PC-3 (cell line): ENCODE results near the gene FCHO1. TPM values are rescaled to one million over a fixed set of nuclear protein-coding genes. Genes with fewer than 3 reads are reported as not detected.

Experiments used
- ATAC-seq: fragments of 200-7000 bp; cut with Tn5 transposase; 2 replicates; pipeline ENCODE4 v1.9.1; 2020; ENCODE audit warnings: mild to moderate bottlenecking, moderate library complexity
- BruUV-seq: library from RNA; stranded (reverse); fragments of 400-500 nt; replicated peaks from 2 replicates; lab custom pipeline; 2021; lab: Mats Ljungman, UMichigan
- CTCF ChIA-PET: fragments of 300-600 bp; sonication (Branson Sonifier 250); formaldehyde crosslinking; loops from one replicate; lab custom pipeline; 2022; ENCODE audit warnings: antibody characterized with exemption; lab: Charles Lee
- POLR2A ChIA-PET: fragments of 300-600 bp; sonication (Branson Sonifier 250); formaldehyde crosslinking; loops from one replicate; lab custom pipeline; 2022; ENCODE audit warnings: antibody characterized with exemption; ENCODE audit not compliant: unreplicated experiment; lab: Charles Lee
- DNase-seq: peaks from one replicate; pipeline ENCODE4 v3.0.0-alpha.2; 2015
- H2AFZ ChIP-seq: fragments of 300-600 bp; sonication (generic); 2 replicates; pipeline ENCODE4 v1.6.0; 2016; ENCODE audit warnings: antibody characterized with exemption, low read length
- H3F3A ChIP-seq: fragments of 300-600 bp; sonication (generic); one replicate; pipeline ENCODE4 v1.6.0; 2017; ENCODE audit warnings: antibody characterized with exemption, low read length, control low read depth, mild to moderate bottlenecking; ENCODE audit not compliant: unreplicated experiment
- H3K27ac ChIP-seq: fragments of 300-600 bp; sonication (generic); 2 replicates; pipeline ENCODE4 v1.5.1; 2016; ENCODE audit warnings: mild to moderate bottlenecking, low read length
- H3K27me3 ChIP-seq: fragments of 300-600 bp; sonication (generic); 2 replicates; pipeline ENCODE4 v1.6.1; 2016; ENCODE audit warnings: low read length, mixed read lengths
- H3K36me3 ChIP-seq: fragments of 300-600 bp; sonication (generic); 2 replicates; pipeline ENCODE4 v1.6.1; 2016; ENCODE audit warnings: low read depth, mixed run types, low read length, mixed read lengths
- H3K4me1 ChIP-seq: fragments of 300-600 bp; sonication (generic); 2 replicates; pipeline ENCODE4 v1.5.1; 2016; ENCODE audit warnings: low read length; ENCODE audit not compliant: insufficient read depth
- H3K4me2 ChIP-seq: fragments of 300-600 bp; sonication (generic); 2 replicates; pipeline ENCODE4 v1.6.0; 2016; ENCODE audit warnings: low read length
- H3K4me3 ChIP-seq: fragments of 300-600 bp; sonication (generic); 2 replicates; pipeline ENCODE4 v1.5.1; 2016; ENCODE audit warnings: mild to moderate bottlenecking, low read length, mixed read lengths
- H3K79me2 ChIP-seq: fragments of 300-600 bp; sonication (generic); 2 replicates; pipeline ENCODE4 v1.6.1; 2017; ENCODE audit warnings: low read length, mixed read lengths
- H3K9ac ChIP-seq: fragments of 300-600 bp; sonication (generic); 2 replicates; pipeline ENCODE4 v1.6.0; 2016; ENCODE audit warnings: mild to moderate bottlenecking, low read length
- H3K9me2 ChIP-seq: fragments of 300-600 bp; sonication (generic); replicated peaks from 2 replicates; pipeline ENCODE4 v1.6.1; 2016; ENCODE audit warnings: mixed run types, low read length, mixed read lengths
- H3K9me3 ChIP-seq: fragments of 300-600 bp; sonication (generic); 2 replicates; pipeline ENCODE4 v1.6.1; 2016; ENCODE audit warnings: low read length, mixed read lengths
- H4K20me1 ChIP-seq: fragments of 300-600 bp; sonication (generic); 2 replicates; pipeline ENCODE4 v1.6.1; 2016; ENCODE audit warnings: low read length, mixed read lengths
- EZH2 ChIP-seq: fragments of 300-600 bp; sonication (generic); IDR thresholded peaks from one replicate; pipeline ENCODE4 v1.6.1; 2017; ENCODE audit warnings: antibody characterized with exemption, mild to moderate bottlenecking, low read length; ENCODE audit not compliant: unreplicated experiment
- EZH2phosphoT487 ChIP-seq: fragments of 300-600 bp; sonication (generic); IDR thresholded peaks from 2 replicates; pipeline ENCODE4 v1.6.1; 2018; ENCODE audit warnings: mild to moderate bottlenecking, antibody characterized with exemption, low read length, borderline replicate concordance
- intact Hi-C: fragments of 100-400 bp; cut with micrococcal nuclease; formaldehyde crosslinking; loops from 2 replicates; pipeline ENCODE4 v1.9.0; 2023
- total RNA-seq: library from RNA; depleted of rRNA; stranded (reverse); fragments of >200 nt; gene quantifications from 2 replicates; pipeline ENCODE4 v1.2.3, GENCODE V29; 2014
- TF ChIP-seq, protein P1 (sequence below): fragments of 300-600 bp; sonication (generic); conservative IDR thresholded peaks from 2 replicates; pipeline ENCODE4 v1.5.1; 2017; ENCODE audit warnings: antibody characterized with exemption, low read depth, mild to moderate bottlenecking, low read length

The FCHO1 gene
- total RNA-seq, 1 experiment from 2014 or later: 21.0 TPM

GRCh38 chr19:17790059-17790780, 38.9 kb downstream of the FCHO1 start:
- peak; percentile 41 for ATAC-seq
- H3K4me2 ChIP-seq: 0 out of 2 replicates have a peak overlapping the region, but pooled peaks have one; percentile 19
- peak; percentile 58 for DNase-seq
- BruUV-seq: no TSS peak
- no peaks in the 10 kb centered on the region for H3K36me3 ChIP-seq
- no peak for TF ChIP-seq EZH2phosphoT487
- TF ChIP-seq, protein P1, sequence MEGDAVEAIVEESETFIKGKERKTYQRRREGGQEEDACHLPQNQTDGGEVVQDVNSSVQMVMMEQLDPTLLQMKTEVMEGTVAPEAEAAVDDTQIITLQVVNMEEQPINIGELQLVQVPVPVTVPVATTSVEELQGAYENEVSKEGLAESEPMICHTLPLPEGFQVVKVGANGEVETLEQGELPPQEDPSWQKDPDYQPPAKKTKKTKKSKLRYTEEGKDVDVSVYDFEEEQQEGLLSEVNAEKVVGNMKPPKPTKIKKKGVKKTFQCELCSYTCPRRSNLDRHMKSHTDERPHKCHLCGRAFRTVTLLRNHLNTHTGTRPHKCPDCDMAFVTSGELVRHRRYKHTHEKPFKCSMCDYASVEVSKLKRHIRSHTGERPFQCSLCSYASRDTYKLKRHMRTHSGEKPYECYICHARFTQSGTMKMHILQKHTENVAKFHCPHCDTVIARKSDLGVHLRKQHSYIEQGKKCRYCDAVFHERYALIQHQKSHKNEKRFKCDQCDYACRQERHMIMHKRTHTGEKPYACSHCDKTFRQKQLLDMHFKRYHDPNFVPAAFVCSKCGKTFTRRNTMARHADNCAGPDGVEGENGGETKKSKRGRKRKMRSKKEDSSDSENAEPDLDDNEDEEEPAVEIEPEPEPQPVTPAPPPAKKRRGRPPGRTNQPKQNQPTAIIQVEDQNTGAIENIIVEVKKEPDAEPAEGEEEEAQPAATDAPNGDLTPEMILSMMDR: no peak
- no peak for TF ChIP-seq EZH2
- CTCF ChIA-PET: interaction anchor here (0.5 kb wide), 1 partner anchor 182 kb away, joined by 3 read pairs; no protein-coding TSS in a partner anchor
- POLR2A ChIA-PET: no interaction called here
- no peak overlapping the region for H3K9ac ChIP-seq
- H2AFZ ChIP-seq: no peak overlapping the region
- H3F3A ChIP-seq: no peaks in the 10 kb centered on the region
- no peaks in the 10 kb centered on the region for H3K9me3 ChIP-seq
- intact Hi-C loops: loop anchor here (1.0 kb wide), 1 partner anchor 51 kb away; no protein-coding TSS in a partner anchor
- no peaks in the 10 kb centered on the region for H4K20me1 ChIP-seq
- no peaks in the 10 kb centered on the region for H3K27me3 ChIP-seq
- no peaks in the 10 kb centered on the region for H3K9me2 ChIP-seq
- H3K79me2 ChIP-seq: peaks cover 2% of the 10 kb centered on the region
- peaks cover 27% of the 10 kb centered on the region for H3K4me1 ChIP-seq
- H3K27ac ChIP-seq: peak overlapping the region; percentile 45; the same call in 1 of the 2 replicates
- H3K4me3 ChIP-seq: no peak overlapping the region

- no peaks in the 10 kb centered on the region for H3K9me3 ChIP-seq
- H3K27me3 ChIP-seq: no peaks in the 10 kb centered on the region
- no peak for DNase-seq
- H2AFZ ChIP-seq: peak overlapping the region; percentile 78
- no peaks in the 10 kb centered on the region for H3K36me3 ChIP-seq
- H3K4me1 ChIP-seq: peaks cover 58% of the 10 kb centered on the region
- peak overlapping the region; percentile 90 for H3K4me2 ChIP-seq
- H3F3A ChIP-seq: peaks cover 6% of the 10 kb centered on the region
- TSS peak; percentile 17 for BruUV-seq
- H3K79me2 ChIP-seq: peaks cover 41% of the 10 kb centered on the region
- peak overlapping the region; percentile 95 for H3K9ac ChIP-seq
- H4K20me1 ChIP-seq: no peaks in the 10 kb centered on the region
- TF ChIP-seq, protein P1: 0 out of 2 replicates have a peak, but pooled peaks have one; percentile 30
- TF ChIP-seq EZH2phosphoT487: no peak
- ATAC-seq: no peak
- H3K4me3 ChIP-seq: peak overlapping the region; percentile 84
- CTCF ChIA-PET: interaction anchor here (1.6 kb wide), 1 partner anchor 65 kb away, joined by 4 read pairs; the partner anchor contains the start of gene RPL18A
- intact Hi-C loops: no loop called here
- POLR2A ChIA-PET: interaction anchor here (0.7 kb wide), 2 partner anchors 48 to 489 kb away, joined by 3 to 4 read pairs; no protein-coding TSS in a partner anchor
- peak overlapping the region; percentile 99 for H3K27ac ChIP-seq
- H3K9me2 ChIP-seq: no peaks in the 10 kb centered on the region
These were observed 43.1 kb downstream of the FCHO1 start for GRCh38 chr19:17794412-17794730.
